22Rv1 (cell line): Measurements from ENCODE around the gene MTRF1.

Source experiments
- ZFX ChIP-seq: fragments of 450-650 bp; IDR thresholded peaks from 2 replicates; pipeline ENCODE4 v1.6.1; 2017; ENCODE audit warnings: antibody characterized with exemption, borderline replicate concordance
- TF ChIP-seq, protein P1 (sequence below): fragments of 450-650 bp; IDR thresholded peaks from 2 replicates; pipeline ENCODE4 v1.5.1; 2017; ENCODE audit warnings: mild to moderate bottlenecking

- TF ChIP-seq, protein P1, sequence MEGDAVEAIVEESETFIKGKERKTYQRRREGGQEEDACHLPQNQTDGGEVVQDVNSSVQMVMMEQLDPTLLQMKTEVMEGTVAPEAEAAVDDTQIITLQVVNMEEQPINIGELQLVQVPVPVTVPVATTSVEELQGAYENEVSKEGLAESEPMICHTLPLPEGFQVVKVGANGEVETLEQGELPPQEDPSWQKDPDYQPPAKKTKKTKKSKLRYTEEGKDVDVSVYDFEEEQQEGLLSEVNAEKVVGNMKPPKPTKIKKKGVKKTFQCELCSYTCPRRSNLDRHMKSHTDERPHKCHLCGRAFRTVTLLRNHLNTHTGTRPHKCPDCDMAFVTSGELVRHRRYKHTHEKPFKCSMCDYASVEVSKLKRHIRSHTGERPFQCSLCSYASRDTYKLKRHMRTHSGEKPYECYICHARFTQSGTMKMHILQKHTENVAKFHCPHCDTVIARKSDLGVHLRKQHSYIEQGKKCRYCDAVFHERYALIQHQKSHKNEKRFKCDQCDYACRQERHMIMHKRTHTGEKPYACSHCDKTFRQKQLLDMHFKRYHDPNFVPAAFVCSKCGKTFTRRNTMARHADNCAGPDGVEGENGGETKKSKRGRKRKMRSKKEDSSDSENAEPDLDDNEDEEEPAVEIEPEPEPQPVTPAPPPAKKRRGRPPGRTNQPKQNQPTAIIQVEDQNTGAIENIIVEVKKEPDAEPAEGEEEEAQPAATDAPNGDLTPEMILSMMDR: no peak
- no peak for TF ChIP-seq ZFX
Observed at GRCh38 chr13:41213919-41214318, 49.5 kb downstream of the MTRF1 start.
